Measurements from ENCODE around the gene CACNA1S.

CACNA1S gene

GRCh38 chr1:200998323-200998722 is 113.9 kb downstream of the CACNA1S start:
- H3K4me3 ChIP-seq (ENCODE audit: insufficient read depth, low read depth, low read length, poor library complexity, severe bottlenecking) = no peak overlapping the region
- H3K36me3 ChIP-seq (ENCODE audit: control insufficient read depth, insufficient read depth, low read length) = peaks cover 88% of the 10 kb centered on the region
- no peak overlapping the region for H3K27ac ChIP-seq (ENCODE audit: insufficient read depth, low read length, poor library complexity, severe bottlenecking)
- no peaks in the 10 kb centered on the region for H3K4me1 ChIP-seq (ENCODE audit: control insufficient read depth, insufficient read depth, low read length, poor library complexity, severe bottlenecking)
- H3K27me3 ChIP-seq (replicated peaks; ENCODE audit: control insufficient read depth, insufficient read depth, low read length, poor library complexity, severe bottlenecking) = no peaks in the 10 kb centered on the region
- DNase-seq = no peak
- H3K9me3 ChIP-seq (ENCODE audit: control insufficient read depth, low read length) = no peaks in the 10 kb centered on the region

DNA sequence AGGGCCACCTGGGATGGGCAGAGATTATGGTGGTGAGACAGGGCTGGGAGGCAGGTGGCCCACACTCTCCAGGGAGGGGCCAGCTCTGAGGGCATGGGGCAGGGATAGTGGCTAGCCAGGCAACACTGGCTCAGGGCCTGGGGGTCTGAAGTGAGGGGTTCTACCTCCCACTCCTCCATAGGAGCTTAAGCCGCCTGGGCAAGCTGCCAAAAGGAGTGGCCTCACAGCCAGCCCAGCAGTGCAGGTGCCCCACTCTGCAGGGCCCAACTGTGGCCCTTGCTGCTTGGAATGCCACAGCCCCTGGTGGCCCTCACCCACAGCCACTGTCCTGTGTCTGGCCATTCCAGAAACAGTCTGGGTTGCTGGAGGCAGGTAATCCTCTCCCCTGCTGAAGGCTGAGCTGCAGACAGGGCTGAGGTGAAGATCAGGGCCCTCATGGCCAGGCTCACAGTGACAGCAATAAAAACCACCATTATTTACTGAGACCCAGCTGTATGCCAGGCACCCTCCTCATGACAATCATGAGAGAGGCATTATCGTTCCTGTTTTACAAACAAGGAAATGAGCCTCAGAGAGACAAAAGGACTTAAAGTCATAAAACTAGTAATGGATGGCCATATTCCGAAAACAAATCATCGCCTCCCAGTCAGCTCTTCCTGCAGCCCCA is 119.7 kb downstream of the CACNA1S start:
- Histone ChIP-seq H3K9me3 (ENCODE audit: control insufficient read depth, low read length) (no peaks in the 10 kb centered on the region), H3K4me1 (ENCODE audit: control insufficient read depth, insufficient read depth, low read length, poor library complexity, severe bottlenecking) (no peaks in the 10 kb centered on the region), H3K36me3 (ENCODE audit: control insufficient read depth, insufficient read depth, low read length) (peaks cover 95% of the 10 kb centered on the region), H3K27ac (ENCODE audit: insufficient read depth, low read length, poor library complexity, severe bottlenecking) (no peak overlapping the region), H3K27me3 (replicated peaks; ENCODE audit: control insufficient read depth, insufficient read depth, low read length, poor library complexity, severe bottlenecking) (no peaks in the 10 kb centered on the region), H3K4me3 (ENCODE audit: insufficient read depth, low read depth, low read length, poor library complexity, severe bottlenecking) (no peak overlapping the region)
- no peak for DNase-seq

GRCh38 chr1:200991097-200991614 is 121.1 kb downstream of the CACNA1S start:
- Histone ChIP-seq H3K4me1 (ENCODE audit: control insufficient read depth, insufficient read depth, low read length, poor library complexity, severe bottlenecking) (no peaks in the 10 kb centered on the region), H3K9me3 (ENCODE audit: control insufficient read depth, low read length) (no peaks in the 10 kb centered on the region), H3K27me3 (replicated peaks; ENCODE audit: control insufficient read depth, insufficient read depth, low read length, poor library complexity, severe bottlenecking) (no peaks in the 10 kb centered on the region), H3K4me3 (ENCODE audit: insufficient read depth, low read depth, low read length, poor library complexity, severe bottlenecking) (no peak overlapping the region), H3K27ac (ENCODE audit: insufficient read depth, low read length, poor library complexity, severe bottlenecking) (no peak overlapping the region), H3K36me3 (ENCODE audit: control insufficient read depth, insufficient read depth, low read length) (peaks cover 96% of the 10 kb centered on the region)
- DNase-seq = no peak

DNA sequence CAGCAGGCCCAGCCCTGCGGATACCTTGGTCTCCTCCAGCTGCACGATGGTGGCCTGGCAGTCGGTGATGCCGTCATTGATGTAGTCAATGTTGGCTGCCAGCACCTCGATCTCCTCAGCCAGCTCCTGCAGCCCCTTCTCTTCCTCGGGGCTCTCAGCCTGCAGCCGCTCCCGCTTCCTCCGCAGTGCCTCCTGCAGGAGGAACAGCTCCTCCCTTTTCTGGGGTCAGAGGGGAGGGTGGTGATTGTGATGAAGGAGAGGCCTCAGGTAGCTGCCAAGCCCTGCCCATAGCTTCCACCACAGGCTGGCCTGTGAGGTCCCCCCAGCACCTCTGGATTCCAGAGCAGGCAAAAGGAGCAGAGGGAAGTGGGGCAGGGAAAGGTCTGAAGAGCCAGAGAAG is 122.1 kb downstream of the CACNA1S start:
- no peak overlapping the region for H3K4me3 ChIP-seq (ENCODE audit: insufficient read depth, low read depth, low read length, poor library complexity, severe bottlenecking)
- H3K36me3 ChIP-seq (ENCODE audit: control insufficient read depth, insufficient read depth, low read length) = peaks cover 95% of the 10 kb centered on the region
- no peak for DNase-seq

More for the DNA sequence above, 122.1 kb downstream of the CACNA1S start:
- Histone ChIP-seq H3K27ac (ENCODE audit: insufficient read depth, low read length, poor library complexity, severe bottlenecking) (no peak overlapping the region), H3K4me1 (ENCODE audit: control insufficient read depth, insufficient read depth, low read length, poor library complexity, severe bottlenecking) (no peaks in the 10 kb centered on the region), H3K9me3 (ENCODE audit: control insufficient read depth, low read length) (no peaks in the 10 kb centered on the region), H3K27me3 (replicated peaks; ENCODE audit: control insufficient read depth, insufficient read depth, low read length, poor library complexity, severe bottlenecking) (no peaks in the 10 kb centered on the region)
